Lung (tissue), 12 donors: ENCODE results near the gene ZNF579. TPM values are rescaled to one million over a fixed set of nuclear protein-coding genes. Genes with fewer than 3 reads are reported as not detected.

Experiments used
- ATAC-seq: fragments of 200-7000 bp; cut with Tn5 transposase; one replicate; pipeline ENCODE4 v1.9.1; 2020; ENCODE audit warnings: moderate number of reproducible peaks; ENCODE audit not compliant: insufficient read depth, low FRiP score
- DNase-seq, 3 donors: peaks; one replicate each; pipeline ENCODE4 v3.0.0-alpha.2; 2013 to 2017
- H3K27ac ChIP-seq, 2 donors: one replicate each; pipeline ENCODE4 v1.5.1; 2013; ENCODE audit warnings: mild to moderate bottlenecking in 2 of 2, moderate library complexity in 2 of 2, control low read depth in 1 of 2, inconsistent platforms in 1 of 2, low read depth in 1 of 2, low read length in 1 of 2
- H3K27me3 ChIP-seq, 3 donors: one replicate each; pipeline ENCODE4 v1.5.1; 2013; ENCODE audit warnings: low read length in 2 of 3; ENCODE audit not compliant: control insufficient read depth in 3 of 3, insufficient read depth in 3 of 3
- H3K36me3 ChIP-seq, 4 donors: one replicate each; pipeline ENCODE4 v1.5.1; 2013; ENCODE audit warnings: low read length in 4 of 4, mild to moderate bottlenecking in 1 of 4, moderate library complexity in 1 of 4; ENCODE audit not compliant: control insufficient read depth in 4 of 4, insufficient read depth in 4 of 4
- H3K4me1 ChIP-seq, 5 donors: one replicate each; pipeline ENCODE4 v1.5.1; 2013; ENCODE audit warnings: low read length in 5 of 5, mild to moderate bottlenecking in 2 of 5, moderate library complexity in 1 of 5; ENCODE audit not compliant: control insufficient read depth in 5 of 5, insufficient read depth in 5 of 5
- H3K4me3 ChIP-seq: one replicate; pipeline ENCODE4 v1.5.1; 2013; ENCODE audit warnings: mild to moderate bottlenecking, control low read depth, moderate library complexity
- H3K9ac ChIP-seq, 2 donors: one replicate each; pipeline ENCODE4 v1.5.1; 2013; ENCODE audit warnings: low read length in 2 of 2, control low read depth in 1 of 2; ENCODE audit not compliant: insufficient read depth in 1 of 2
- H3K9me3 ChIP-seq, 4 donors: one replicate each; pipeline ENCODE4 v1.5.1; 2013; ENCODE audit warnings: low read length in 3 of 4, mild to moderate bottlenecking in 1 of 4, moderate library complexity in 1 of 4; ENCODE audit not compliant: control insufficient read depth in 4 of 4, insufficient read depth in 3 of 4
- WGBS, 2 donors: extraction: QIAGEN DNeasy Blood & Tissue Kit; methylation state at CpG; one replicate each; pipeline ENCODE4 v1.1.7; 2013; 5-methylcytosine and 5-hydroxymethylcytosine counted together
- polyA plus RNA-seq, 2 donors: library from polyadenylated mRNA; stranded (reverse); fragments of 200-250 nt; gene quantifications; one replicate each; pipeline ENCODE4 v1.2.1, GENCODE V29; 2013
- total RNA-seq, 2 donors: library from RNA; depleted of rRNA in 1 of 2; stranded (reverse); fragments of >200 nt in 1 of 2; gene quantifications; one replicate each; pipeline ENCODE4 v1.2.1, GENCODE V29; 2014 to 2021
- TF ChIP-seq, protein P1 (sequence below): IDR thresholded peaks from 2 replicates; pipeline ENCODE4 v1.5.1; 2012; ENCODE audit warnings: mild to moderate bottlenecking; ENCODE audit errors: control extremely low read depth, extremely low read depth
- donor health status: control.
- donor health status: control.
- donor health status: Bipolar disorder and iron deficiency.
- donor health status: healthy.
- donor health status: DM: yes; HTN: yes; CAD: no.

ZNF579 gene
- total and polyA plus RNA-seq, 4 donors: 4.3 to 20.8 (median 10.1) TPM

DNA sequence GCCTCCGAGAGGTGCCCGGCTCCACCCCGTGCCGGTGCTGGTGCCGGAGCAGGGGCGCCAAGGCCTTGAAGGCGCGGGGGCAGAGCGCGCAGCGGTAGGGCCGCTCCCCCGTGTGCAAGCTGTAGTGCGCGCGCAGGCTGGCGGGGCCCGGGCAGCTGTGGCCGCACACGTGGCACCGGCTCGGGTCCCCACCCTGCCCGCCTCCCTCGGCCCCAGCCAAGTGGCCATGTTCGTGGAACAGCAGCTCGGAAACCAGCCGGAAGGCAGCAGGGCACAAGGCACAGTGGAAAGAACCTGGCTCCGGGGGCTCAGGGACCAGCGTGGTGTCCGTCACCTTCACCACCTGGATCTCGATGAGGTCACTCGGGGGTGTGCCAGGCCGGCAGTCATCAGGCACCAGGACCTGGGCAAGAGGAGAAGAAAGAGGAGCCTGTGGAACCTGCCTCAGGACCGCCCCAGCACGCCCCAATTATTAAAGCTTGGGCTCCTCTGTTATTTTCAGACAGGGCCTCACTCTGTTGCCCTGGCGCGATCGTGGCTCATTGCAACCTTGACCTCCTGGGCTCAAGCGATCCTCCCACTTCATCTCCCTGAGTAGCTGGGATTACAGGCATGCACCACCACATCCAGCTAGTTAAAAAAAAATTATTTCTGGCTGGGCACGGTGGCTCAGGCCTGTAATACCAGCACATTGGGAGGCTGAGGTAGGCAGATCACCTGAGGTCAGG lies 41.8 kb upstream of the ZNF579 start:
- H3K4me3 ChIP-seq: no peak overlapping the region
- no peak overlapping the region for H3K9ac ChIP-seq
- no peak overlapping the region for H3K27ac ChIP-seq
- TF ChIP-seq, protein P1, sequence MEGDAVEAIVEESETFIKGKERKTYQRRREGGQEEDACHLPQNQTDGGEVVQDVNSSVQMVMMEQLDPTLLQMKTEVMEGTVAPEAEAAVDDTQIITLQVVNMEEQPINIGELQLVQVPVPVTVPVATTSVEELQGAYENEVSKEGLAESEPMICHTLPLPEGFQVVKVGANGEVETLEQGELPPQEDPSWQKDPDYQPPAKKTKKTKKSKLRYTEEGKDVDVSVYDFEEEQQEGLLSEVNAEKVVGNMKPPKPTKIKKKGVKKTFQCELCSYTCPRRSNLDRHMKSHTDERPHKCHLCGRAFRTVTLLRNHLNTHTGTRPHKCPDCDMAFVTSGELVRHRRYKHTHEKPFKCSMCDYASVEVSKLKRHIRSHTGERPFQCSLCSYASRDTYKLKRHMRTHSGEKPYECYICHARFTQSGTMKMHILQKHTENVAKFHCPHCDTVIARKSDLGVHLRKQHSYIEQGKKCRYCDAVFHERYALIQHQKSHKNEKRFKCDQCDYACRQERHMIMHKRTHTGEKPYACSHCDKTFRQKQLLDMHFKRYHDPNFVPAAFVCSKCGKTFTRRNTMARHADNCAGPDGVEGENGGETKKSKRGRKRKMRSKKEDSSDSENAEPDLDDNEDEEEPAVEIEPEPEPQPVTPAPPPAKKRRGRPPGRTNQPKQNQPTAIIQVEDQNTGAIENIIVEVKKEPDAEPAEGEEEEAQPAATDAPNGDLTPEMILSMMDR: no peak
- ATAC-seq (no peak), DNase-seq (no peak)
- H3K4me1 ChIP-seq: peaks cover 3 to 27% (median 8%) of the 10 kb centered on the region in 5 donors
- WGBS, 2 donors: 96% methylated on average over 39 to 40 of the region's 40 CpGs
- H3K9me3 ChIP-seq: no peaks in the 10 kb centered on the region
- peaks cover 3 to 22% (median 7%) of the 10 kb centered on the region in 4 donors for H3K36me3 ChIP-seq
- H3K27me3 ChIP-seq: no peaks in the 10 kb centered on the region

DNA sequence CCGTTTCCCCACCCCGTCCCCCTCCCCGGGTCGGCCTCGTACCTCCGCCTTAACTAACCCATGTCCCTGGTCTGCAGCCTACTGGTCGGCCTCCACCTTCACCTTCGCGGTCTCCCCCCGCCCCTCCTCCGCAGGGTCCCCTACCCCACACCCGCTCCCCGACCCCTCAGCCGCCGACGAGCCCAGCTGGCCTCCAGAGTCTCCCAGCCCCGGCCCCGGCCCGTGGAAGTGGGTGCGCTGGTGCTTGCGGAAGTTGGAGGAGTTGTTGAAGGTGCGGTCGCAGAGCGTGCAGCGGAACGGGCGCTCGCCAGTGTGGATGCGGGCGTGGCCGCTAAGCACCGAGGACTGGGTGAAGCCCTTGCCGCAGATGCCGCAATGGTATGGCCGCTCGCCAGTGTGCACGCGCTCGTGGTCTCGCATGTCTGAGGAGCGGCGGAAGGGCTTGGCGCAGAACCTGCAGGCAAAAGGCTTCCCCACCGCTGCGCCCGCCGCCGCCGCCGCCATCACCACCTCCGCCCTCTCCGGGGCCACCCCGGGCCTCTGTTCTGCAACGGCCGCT lies 41.1 kb upstream of the ZNF579 start:
- Histone ChIP-seq H3K4me1 (peaks cover 3 to 27% (median 8%) of the 10 kb centered on the region in 5 donors), H3K4me3 (no peak overlapping the region), H3K36me3 (peaks cover 3 to 26% (median 11%) of the 10 kb centered on the region in 4 donors), H3K27me3 (no peaks in the 10 kb centered on the region), H3K27ac (no peak overlapping the region), H3K9ac (no peak overlapping the region), H3K9me3 (no peaks in the 10 kb centered on the region)
- TF ChIP-seq, protein P1: no peak
- DNase-seq (no peak), ATAC-seq (no peak)
- 96 to 97% methylated on average over 54 to 55 of the region's 55 CpGs for WGBS, 2 donors

- ATAC-seq (no peak), DNase-seq (no peak)
- TF ChIP-seq, protein P1: no peak
- peaks cover 3 to 27% (median 8%) of the 10 kb centered on the region in 5 donors for H3K4me1 ChIP-seq
- H3K27me3 ChIP-seq: no peaks in the 10 kb centered on the region
- H3K27ac ChIP-seq: no peak overlapping the region
- no peak overlapping the region for H3K4me3 ChIP-seq
- H3K36me3 ChIP-seq: peaks cover 3 to 31% (median 14%) of the 10 kb centered on the region in 4 donors
- WGBS, 2 donors: 57 to 75% methylated on average over 9 of the region's 9 CpGs
- no peak overlapping the region for H3K9ac ChIP-seq
- H3K9me3 ChIP-seq: no peaks in the 10 kb centered on the region
Measured at GRCh38 chr19:55621205-55621672, 40.6 kb upstream of the ZNF579 start.
